GM12878 (cell line): Measurements from ENCODE around the gene PPP2R1B. TPM values are rescaled to one million over a fixed set of nuclear protein-coding genes. Genes with fewer than 3 reads are reported as not detected.

Source experiments
- ATAC-seq: fragments of 200-7000 bp; cut with Tn5 transposase; 3 replicates; pipeline ENCODE4 v1.9.1; 2020; ENCODE audit warnings: mild to moderate bottlenecking, moderate library complexity
- BruUV-seq: library from RNA; stranded (reverse); fragments of 400-500 nt; replicated peaks from 2 replicates; lab custom pipeline; 2021; lab: Mats Ljungman, UMichigan
- CTCF ChIA-PET: fragments of 300-600 bp; sonication (Branson Sonifier 250); formaldehyde crosslinking; extraction: SDS; loops from one replicate; lab custom pipeline; 2021; ENCODE audit warnings: inconsistent platforms; lab: Yijun Ruan, JAX
- POLR2A ChIA-PET: fragments of 350-600 bp; formaldehyde crosslinking; extraction: SDS; loops from one replicate; lab custom pipeline; 2021; ENCODE audit warnings: inconsistent platforms; lab: Charles Lee
- RAD21 ChIA-PET: fragments of 300-600 bp; sonication (Branson Sonifier 250); formaldehyde crosslinking; loops from one replicate; lab custom pipeline; 2023; ENCODE audit warnings: antibody characterized with exemption; ENCODE audit not compliant: unreplicated experiment; lab: Charles Lee
- SMC1A ChIA-PET: fragments of 300-600 bp; sonication (Branson Sonifier 250); formaldehyde crosslinking; loops from one replicate; lab custom pipeline; 2023; ENCODE audit not compliant: unreplicated experiment, uncharacterized antibody; lab: Charles Lee
- DNase-seq: peaks from one replicate; pipeline ENCODE4 v3.0.0-alpha.2; 2011; ENCODE audit warnings: low read depth, low spot score
- FAIRE-seq: peaks from 3 replicates; lab custom pipeline; 2011; peaks lifted over from hg19 to GRCh38; lab: Jason Lieb, UNC
- H2AFZ ChIP-seq: 2 replicates; pipeline ENCODE4 v1.6.0; 2011; ENCODE audit warnings: low read depth, low read length, control low read depth; ENCODE audit not compliant: control insufficient read depth
- H3K27ac ChIP-seq: 2 replicates; pipeline ENCODE4 v1.5.1; 2011; ENCODE audit warnings: control low read depth; ENCODE audit not compliant: control insufficient read depth, insufficient read depth
- H3K27me3 ChIP-seq, 2 experiments: replicated peaks in 1 of 2; 2 replicates each; pipeline versions ENCODE4 v1.6.0 to v1.6.1; 2011; ENCODE audit warnings: low read length in 1 of 2; ENCODE audit not compliant: control insufficient read depth in 2 of 2, insufficient read depth in 2 of 2
- H3K36me3 ChIP-seq, 2 experiments: 2 replicates each; pipeline ENCODE4 v1.5.1; 2011; ENCODE audit warnings: low read length in 1 of 2; ENCODE audit not compliant: control insufficient read depth in 2 of 2, insufficient read depth in 2 of 2
- H3K4me1 ChIP-seq: 2 replicates; pipeline ENCODE4 v1.6.1; 2011; ENCODE audit warnings: mild to moderate bottlenecking, low read length, moderate library complexity, mixed read lengths; ENCODE audit not compliant: control insufficient read depth, insufficient read depth
- H3K4me2 ChIP-seq: 2 replicates; pipeline ENCODE4 v1.6.0; 2011; ENCODE audit warnings: control low read depth; ENCODE audit not compliant: control insufficient read depth, insufficient read depth
- H3K4me3 ChIP-seq: fragments of 200-600 bp; sonication (generic); 2 replicates; pipeline ENCODE4 v1.5.1; 2016
- H3K79me2 ChIP-seq: 2 replicates; pipeline ENCODE4 v1.6.0; 2011; ENCODE audit warnings: low read length; ENCODE audit not compliant: control insufficient read depth, insufficient read depth
- H3K9ac ChIP-seq: 2 replicates; pipeline ENCODE4 v1.8.0; 2011; ENCODE audit warnings: low read length, control low read depth, mixed read lengths; ENCODE audit not compliant: control insufficient read depth, insufficient read depth
- H3K9me3 ChIP-seq: replicated peaks from 3 replicates; pipeline ENCODE4 v1.5.1; 2011; ENCODE audit warnings: mild to moderate bottlenecking, low read length; ENCODE audit not compliant: control insufficient read depth, insufficient read depth
- H4K20me1 ChIP-seq: 2 replicates; pipeline ENCODE4 v1.6.0; 2011; ENCODE audit not compliant: control insufficient read depth, insufficient read depth
- BACH1 ChIP-seq: fragments of 450-650 bp; IDR thresholded peaks from 2 replicates; pipeline ENCODE4 v1.6.1; 2017; ENCODE audit warnings: mild to moderate bottlenecking, borderline replicate concordance
- BCL11A ChIP-seq: IDR thresholded peaks from 2 replicates; pipeline ENCODE4 v1.6.1; 2011; ENCODE audit warnings: low read depth, low read length
- BMI1 ChIP-seq: fragments of 450-650 bp; IDR thresholded peaks from 2 replicates; pipeline ENCODE4 v1.6.1; 2016; ENCODE audit warnings: mild to moderate bottlenecking, moderate library complexity, borderline replicate concordance
- CBX5 ChIP-seq: sonication (generic); IDR thresholded peaks from 2 replicates; pipeline ENCODE4 v1.6.1; 2016; ENCODE audit warnings: low read depth, moderate library complexity, mild to moderate bottlenecking, inconsistent platforms
- CEBPB ChIP-seq, 2 experiments: fragments of 150-350 bp in 1 of 2; IDR thresholded peaks; 2 replicates each; pipeline ENCODE4 v1.6.1; 2012 to 2014; ENCODE audit warnings: low read depth in 2 of 2, low read length in 2 of 2, borderline replicate concordance in 1 of 2, inconsistent platforms in 1 of 2
- CHD1 ChIP-seq: IDR thresholded peaks from 2 replicates; pipeline ENCODE4 v1.6.1; 2012; ENCODE audit warnings: low read depth, low read length, improper control_type of control experiment
- CTCF ChIP-seq, 3 experiments: IDR thresholded peaks in 2 of 3; conservative IDR thresholded peaks in 1 of 3; 2 replicates each; pipeline ENCODE4 v1.5.1; 2011; ENCODE audit warnings: low read depth in 3 of 3, low read length in 3 of 3, mild to moderate bottlenecking in 3 of 3, control low read depth in 2 of 3, moderate library complexity in 2 of 3, inconsistent platforms in 1 of 3, mixed read lengths in 1 of 3; ENCODE audit not compliant: control insufficient read depth in 2 of 3, insufficient read depth in 1 of 3; ENCODE audit errors: extremely low read depth in 1 of 3
- POLR2A ChIP-seq: IDR thresholded peaks from 2 replicates; pipeline ENCODE4 v1.6.1; 2011; ENCODE audit warnings: low read depth, mild to moderate bottlenecking, low read length
- RAD51 ChIP-seq: fragments of 450-650 bp; IDR thresholded peaks from 2 replicates; pipeline ENCODE4 v1.6.1; 2016; ENCODE audit warnings: moderate library complexity, mild to moderate bottlenecking, inconsistent platforms
- RFX5 ChIP-seq: IDR thresholded peaks from 2 replicates; pipeline ENCODE4 v1.6.1; 2011; ENCODE audit warnings: low read depth, low read length, improper control_type of control experiment
- STAT1 ChIP-seq: fragments of 450-650 bp; conservative IDR thresholded peaks from 2 replicates; pipeline ENCODE4 v1.6.1; 2014; ENCODE audit warnings: antibody characterized with exemption, mild to moderate bottlenecking
- SUPT20H ChIP-seq: IDR thresholded peaks from 2 replicates; pipeline ENCODE4 v1.6.1; 2011; ENCODE audit warnings: low read depth, mild to moderate bottlenecking, low read length, moderate library complexity, borderline replicate concordance; ENCODE audit not compliant: control insufficient read depth
- ZBTB33 ChIP-seq: fragments of 450-650 bp; IDR thresholded peaks from 2 replicates; pipeline ENCODE4 v1.6.1; 2017; ENCODE audit warnings: mild to moderate bottlenecking
- WGBS: methylation state at CpG from one replicate; pipeline ENCODE4 v1.1.6; 2016; ENCODE audit warnings: low lambda C conversion rate; ENCODE audit not compliant: insufficient replicate concordance, insufficient coverage; ENCODE audit errors: missing lambda C conversion rate; 5-methylcytosine and 5-hydroxymethylcytosine counted together
- in situ Hi-C: fragments of 300-500 bp; cut with MboI; formaldehyde crosslinking; loops from 9 replicates; pipeline ENCODE4 v1.14.3; 2018; ENCODE audit warnings: mixed read lengths
- intact Hi-C: fragments of 100-400 bp; cut with micrococcal nuclease; formaldehyde crosslinking; loops from one replicate; pipeline ENCODE4 v1.14.2; 2022; ENCODE audit not compliant: unreplicated experiment
- polyA plus RNA-seq, 11 experiments: library from polyadenylated mRNA; depleted of rRNA in 4 of 11; unstranded in 6 of 11; stranded (reverse) in 5 of 11; fragments of >200 nt; fragmentation: Nextera tagmentation in 4 of 11; fragmentation: Illumina TruSeq in 1 of 11; extraction: Ambion mirVana in 4 of 11; extraction: Trizol in 1 of 11; gene quantifications; 1 replicate in 1 of 11; 2 replicates in 10 of 11; pipeline versions ENCODE4 v1.2.1 to v1.2.3, GENCODE V29; 2011 to 2016; ENCODE audit warnings: inconsistent platforms in 2 of 11, missing spikeins in 2 of 11, low read depth in 1 of 11
- total RNA-seq, 4 experiments: library from RNA; depleted of rRNA in 3 of 4; stranded (reverse); fragments of >200 nt in 3 of 4; fragmentation: Illumina TruSeq in 1 of 4; extraction: Trizol in 1 of 4; gene quantifications; 2 replicates each; pipeline versions ENCODE4 v1.2.1 to v1.2.3, GENCODE V29; 2013 to 2021
- TF ChIP-seq, protein P1 (sequence below): IDR thresholded peaks from 2 replicates; pipeline ENCODE4 v1.6.1; 2012; ENCODE audit warnings: low read length, inconsistent platforms

Gene PPP2R1B
- total and polyA plus RNA-seq, 10 of the 15 experiments (the other 5 are each of a cell fraction or from before 2014, with no cell fraction given) = 26.6 to 68.2 (median 35.7) TPM

DNA sequence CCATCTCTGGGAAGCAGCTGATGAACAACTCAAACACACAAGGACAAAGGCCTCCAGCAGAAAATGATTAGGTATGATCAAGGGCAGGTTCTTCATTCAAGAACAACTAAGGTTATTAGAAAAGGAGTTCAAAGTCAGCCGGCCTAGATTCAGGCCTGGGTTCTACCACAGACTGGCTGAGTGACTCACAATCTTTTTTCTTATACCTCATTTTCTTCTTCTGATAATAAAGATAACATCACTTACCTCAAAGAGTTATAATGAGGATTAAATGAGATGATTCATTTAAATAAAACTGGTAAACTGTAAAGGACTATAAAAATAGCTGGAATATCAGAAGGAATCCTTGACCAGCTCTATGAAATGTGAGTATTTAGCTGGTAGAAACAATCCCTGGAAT, 49.3 kb upstream of the PPP2R1B start (continued):
- TF ChIP-seq CEBPB (IDR thresholded peaks at IDR 0.05; ENCODE audit: borderline replicate concordance in 1 of 2, low read depth in 2 of 2, low read length in 2 of 2) = no peak
- TF ChIP-seq CTCF (IDR thresholded peaks at IDR 0.05 in 2 of 3, conservative IDR thresholded peaks at IDR 0.05 in 1 of 3; ENCODE audit: control insufficient read depth in 2 of 3, extremely low read depth in 1 of 3, insufficient read depth in 1 of 3, low read depth in 3 of 3, low read length in 3 of 3) = no peak
- TF ChIP-seq, protein P1, sequence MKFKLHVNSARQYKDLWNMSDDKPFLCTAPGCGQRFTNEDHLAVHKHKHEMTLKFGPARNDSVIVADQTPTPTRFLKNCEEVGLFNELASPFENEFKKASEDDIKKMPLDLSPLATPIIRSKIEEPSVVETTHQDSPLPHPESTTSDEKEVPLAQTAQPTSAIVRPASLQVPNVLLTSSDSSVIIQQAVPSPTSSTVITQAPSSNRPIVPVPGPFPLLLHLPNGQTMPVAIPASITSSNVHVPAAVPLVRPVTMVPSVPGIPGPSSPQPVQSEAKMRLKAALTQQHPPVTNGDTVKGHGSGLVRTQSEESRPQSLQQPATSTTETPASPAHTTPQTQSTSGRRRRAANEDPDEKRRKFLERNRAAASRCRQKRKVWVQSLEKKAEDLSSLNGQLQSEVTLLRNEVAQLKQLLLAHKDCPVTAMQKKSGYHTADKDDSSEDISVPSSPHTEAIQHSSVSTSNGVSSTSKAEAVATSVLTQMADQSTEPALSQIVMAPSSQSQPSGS = no peak
- TF ChIP-seq BCL11A = no peak
- TF ChIP-seq SUPT20H = no peak

DNA sequence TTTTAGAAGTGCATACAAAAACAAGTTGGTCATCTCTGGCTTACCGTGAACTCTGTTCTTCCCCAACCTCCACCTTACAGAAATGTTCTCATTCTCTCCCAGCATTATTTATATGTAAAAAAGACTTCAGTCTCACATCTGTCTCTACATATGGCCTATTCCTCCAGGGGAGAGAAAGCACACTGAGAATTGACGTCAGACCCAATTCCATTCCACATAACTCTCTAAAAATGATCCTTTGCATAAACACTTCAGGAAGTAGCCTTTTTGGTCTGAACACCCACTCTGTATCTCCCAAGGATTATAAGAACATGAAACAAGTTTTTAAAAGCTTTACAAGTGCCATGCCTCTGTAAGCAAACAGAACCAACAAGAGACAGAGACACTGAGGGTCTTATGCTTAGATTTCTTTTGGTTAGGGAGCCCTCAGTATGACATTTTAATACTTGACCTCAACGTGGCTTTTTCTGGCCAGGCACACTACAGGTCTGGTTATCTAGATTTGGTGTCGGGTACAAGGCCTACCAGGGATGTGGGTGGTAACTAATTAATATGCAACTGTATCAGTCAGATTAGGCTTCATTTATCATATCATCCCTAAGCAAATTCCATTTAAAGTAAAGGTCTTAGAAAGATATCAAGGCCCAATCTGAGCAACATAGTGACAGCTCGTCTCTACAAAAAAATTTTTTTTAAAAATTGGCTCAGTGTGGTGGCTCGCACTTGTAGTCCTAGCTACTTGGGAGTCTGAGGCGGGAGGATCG, 48.5 kb upstream of the PPP2R1B start:
- ChIA-PET SMC1A (interaction anchor here (1.0 kb wide), 1 partner anchor 14 kb away, joined by 3 read pairs; no protein-coding TSS in a partner anchor), POLR2A (no interaction called here), CTCF (interaction anchor here (1.0 kb wide), 1 partner anchor 10 kb away, joined by 3 read pairs; no protein-coding TSS in a partner anchor), RAD21 (interaction anchor here (0.6 kb wide), 1 partner anchor 123 kb away, joined by 3 read pairs; no protein-coding TSS in a partner anchor)
- no peaks in the 10 kb centered on the region for H4K20me1 ChIP-seq
- no peaks in the 10 kb centered on the region for H3K27me3 ChIP-seq
- no peak overlapping the region for H3K9ac ChIP-seq
- H2AFZ ChIP-seq = no peak overlapping the region
- H3K4me3 ChIP-seq = no peak overlapping the region
- intact Hi-C loops = no loop called here
- no peak for TF ChIP-seq CHD1
- no peak for TF ChIP-seq BACH1
- TF ChIP-seq ZBTB33 = no peak
- TF ChIP-seq RFX5 = no peak
- TF ChIP-seq POLR2A = no peak
- TF ChIP-seq BMI1 = no peak
- TF ChIP-seq RAD51 = no peak
- TF ChIP-seq STAT1 = no peak
- no peak for TF ChIP-seq CBX5
- in situ Hi-C loops = no loop called here
- DNase-seq (no peak), FAIRE-seq (no peak), ATAC-seq (no peak)
- H3K27ac ChIP-seq = no peak overlapping the region
- H3K4me1 ChIP-seq = no peaks in the 10 kb centered on the region
- H3K79me2 ChIP-seq = no peaks in the 10 kb centered on the region
- no TSS peak for BruUV-seq
- H3K9me3 ChIP-seq = no peaks in the 10 kb centered on the region
- peaks cover 0 to 11% of the 10 kb centered on the region in 2 experiments; a peak in 1 of 4 replicates for H3K36me3 ChIP-seq
- H3K4me2 ChIP-seq = no peak overlapping the region
- WGBS = 99% methylated on average over 8 of the region's 8 CpGs
